Measurements from ENCODE around the gene SPN.
"Not testable (repeated sequence)": the region's sequence is repeated elsewhere in the genome, so short reads cannot be mapped to it uniquely, and the experiment has no call there.

The SPN gene, protein sequence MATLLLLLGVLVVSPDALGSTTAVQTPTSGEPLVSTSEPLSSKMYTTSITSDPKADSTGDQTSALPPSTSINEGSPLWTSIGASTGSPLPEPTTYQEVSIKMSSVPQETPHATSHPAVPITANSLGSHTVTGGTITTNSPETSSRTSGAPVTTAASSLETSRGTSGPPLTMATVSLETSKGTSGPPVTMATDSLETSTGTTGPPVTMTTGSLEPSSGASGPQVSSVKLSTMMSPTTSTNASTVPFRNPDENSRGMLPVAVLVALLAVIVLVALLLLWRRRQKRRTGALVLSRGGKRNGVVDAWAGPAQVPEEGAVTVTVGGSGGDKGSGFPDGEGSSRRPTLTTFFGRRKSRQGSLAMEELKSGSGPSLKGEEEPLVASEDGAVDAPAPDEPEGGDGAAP

DNA sequence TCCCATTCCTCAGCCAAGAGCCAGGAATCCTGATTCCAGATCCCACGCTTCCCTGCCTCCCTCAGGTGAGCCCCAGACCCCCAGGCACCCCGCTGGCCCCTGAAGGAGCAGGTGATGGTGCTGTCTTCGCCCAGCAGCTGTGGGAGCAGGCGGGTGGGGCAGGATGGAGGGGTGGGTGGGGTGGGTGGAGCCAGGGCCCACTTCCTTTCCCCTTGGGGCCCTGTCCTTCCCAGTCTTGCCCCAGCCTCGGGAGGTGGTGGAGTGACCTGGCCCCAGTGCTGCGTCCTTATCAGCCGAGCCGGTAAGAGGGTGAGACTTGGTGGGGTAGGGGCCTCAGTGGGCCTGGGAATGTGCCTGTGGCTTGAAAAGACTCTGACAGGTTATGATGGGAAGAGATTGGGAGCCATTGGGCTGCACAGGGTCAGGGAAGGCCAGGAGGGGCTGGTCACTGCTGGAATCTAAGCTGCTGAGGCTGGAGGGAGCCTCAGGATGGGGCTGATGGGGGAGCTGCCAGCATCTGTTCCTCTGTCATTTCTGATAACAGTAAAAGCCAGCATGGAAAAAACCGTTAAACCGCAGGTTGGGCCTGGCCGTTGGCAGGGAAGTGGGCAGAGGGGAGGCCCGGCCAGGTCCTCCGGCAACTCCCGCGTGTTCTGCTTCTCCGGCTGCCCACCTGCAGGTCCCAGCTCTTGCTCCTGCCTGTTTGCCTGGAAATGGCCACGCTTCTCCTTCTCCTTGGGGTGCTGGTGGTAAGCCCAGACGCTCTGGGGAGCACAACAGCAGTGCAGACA is at the start of gene SPN:
Gene SPN (plus strand): TSS at position 232 of the 791 bp plus-strand sequence. CDS start 482 bp downstream, at position 714.
- no peak for DNase-seq (ENCODE audit: extremely low read depth in 1 of 2, low read depth in 1 of 2)

DNA sequence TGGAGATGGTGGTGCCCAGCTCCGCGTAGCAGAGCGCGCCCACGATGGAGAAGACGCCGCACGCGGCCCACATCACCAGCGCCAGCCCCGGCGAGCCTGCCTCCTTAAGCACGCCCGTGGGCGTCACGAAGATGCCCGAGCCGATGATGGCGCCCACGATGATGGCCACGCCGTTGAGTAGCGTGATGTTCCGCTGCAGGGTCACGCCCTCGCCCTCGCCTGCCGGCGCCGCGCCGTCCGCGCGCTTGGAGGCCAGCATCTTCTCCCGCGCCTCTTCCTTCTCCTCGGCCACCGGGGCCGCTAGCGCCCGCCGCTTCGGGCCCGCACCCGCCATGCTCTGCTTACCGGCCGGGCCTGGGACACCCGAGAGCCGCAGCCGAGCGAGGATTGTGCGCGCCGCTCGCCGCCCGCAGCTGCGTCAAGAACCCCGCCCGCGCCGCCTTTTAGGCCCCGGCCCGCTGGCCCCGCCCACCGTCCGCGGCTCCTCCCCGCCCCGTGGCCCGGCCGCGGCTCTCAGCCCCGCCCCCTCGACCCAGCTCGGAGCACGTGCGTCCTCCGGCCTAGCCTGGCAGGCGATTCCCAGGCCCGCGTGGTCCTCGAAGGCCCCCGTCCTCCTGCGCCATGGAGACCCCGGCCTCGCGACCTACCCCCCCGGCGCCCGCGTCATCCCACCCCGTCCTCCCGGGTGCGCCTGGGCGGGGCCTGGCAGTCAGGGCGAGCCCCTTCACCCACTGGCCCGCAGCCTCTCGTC is 49.6 kb upstream of the SPN start:
- peak; percentile 62 to 89 for DNase-seq (ENCODE audit: extremely low read depth in 1 of 2, low read depth in 1 of 2)

DNA sequence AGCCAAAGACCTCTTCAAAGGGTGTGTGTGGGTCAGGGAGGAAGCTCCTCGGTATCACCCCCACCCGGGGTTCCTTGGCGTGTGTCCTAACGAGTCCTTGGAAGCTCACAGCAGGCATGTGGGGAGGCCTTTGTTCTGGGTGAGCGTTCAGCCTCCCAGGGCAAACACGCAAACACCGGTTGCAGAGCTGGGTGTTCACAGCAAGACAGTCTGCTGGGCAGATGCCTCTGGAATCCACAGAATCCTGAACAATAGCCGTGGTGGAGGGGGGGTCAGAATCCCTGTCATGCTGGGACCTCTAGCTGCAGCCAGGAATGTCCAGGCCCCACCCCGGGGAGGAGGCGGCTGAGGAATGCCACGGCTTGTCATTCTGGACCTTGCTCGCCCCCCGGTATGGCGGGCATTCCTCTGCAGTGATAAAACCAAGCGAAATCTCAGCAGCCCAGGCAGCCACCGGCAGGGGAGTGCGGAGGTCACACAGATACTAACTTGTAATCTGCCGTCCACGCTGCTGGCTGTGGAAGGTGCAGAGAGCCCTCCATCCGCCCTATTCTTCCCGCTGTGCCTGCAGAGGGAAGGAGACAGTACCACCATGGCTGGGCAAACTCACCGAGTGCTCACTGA is 48.2 kb upstream of the SPN start:
- not testable (repeated sequence) for DNase-seq (ENCODE audit: extremely low read depth in 1 of 2, low read depth in 1 of 2)

DNA sequence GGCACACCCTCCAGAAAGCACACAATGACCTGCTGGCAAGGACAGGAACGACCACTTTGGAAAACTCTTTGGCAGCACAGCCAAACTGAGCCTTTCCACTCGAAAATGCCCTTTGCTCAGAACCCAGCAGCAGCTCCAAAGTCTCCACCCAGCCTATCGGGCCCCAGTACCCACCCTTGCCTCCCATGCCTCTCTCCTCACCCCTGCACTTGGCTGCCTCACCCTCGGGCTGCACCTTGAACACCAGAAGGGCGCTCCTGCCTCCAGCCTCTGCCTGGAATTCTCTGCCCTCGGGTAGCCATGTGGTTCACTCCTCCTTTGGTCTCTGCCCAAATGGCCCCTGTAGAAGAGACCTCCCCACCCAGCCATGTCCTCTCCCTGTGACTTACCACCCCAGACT is 46.9 kb upstream of the SPN start:
- DNase-seq (ENCODE audit: extremely low read depth in 1 of 2, low read depth in 1 of 2), result not testable (repeated sequence)

DNA sequence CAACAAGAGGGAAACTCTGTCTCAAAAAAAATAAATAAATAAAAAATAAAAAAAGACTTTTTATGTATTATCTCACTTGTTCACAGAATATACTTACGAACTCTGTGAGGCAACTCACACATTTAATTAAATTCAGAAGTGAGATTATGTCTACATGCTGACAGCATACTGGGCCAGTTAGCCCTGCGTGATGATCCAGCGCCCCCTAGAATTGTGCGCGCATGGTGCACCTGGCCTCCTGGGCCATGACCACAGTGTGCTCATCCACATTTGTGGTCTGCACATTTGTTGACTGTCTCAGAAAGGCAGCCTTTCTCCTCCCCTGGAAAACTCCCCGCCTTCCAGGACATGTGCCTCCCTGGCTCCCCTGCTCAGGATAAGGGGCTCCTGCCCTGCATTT is 42.5 kb upstream of the SPN start:
- not testable (repeated sequence) for DNase-seq (ENCODE audit: extremely low read depth in 1 of 2, low read depth in 1 of 2)

DNA sequence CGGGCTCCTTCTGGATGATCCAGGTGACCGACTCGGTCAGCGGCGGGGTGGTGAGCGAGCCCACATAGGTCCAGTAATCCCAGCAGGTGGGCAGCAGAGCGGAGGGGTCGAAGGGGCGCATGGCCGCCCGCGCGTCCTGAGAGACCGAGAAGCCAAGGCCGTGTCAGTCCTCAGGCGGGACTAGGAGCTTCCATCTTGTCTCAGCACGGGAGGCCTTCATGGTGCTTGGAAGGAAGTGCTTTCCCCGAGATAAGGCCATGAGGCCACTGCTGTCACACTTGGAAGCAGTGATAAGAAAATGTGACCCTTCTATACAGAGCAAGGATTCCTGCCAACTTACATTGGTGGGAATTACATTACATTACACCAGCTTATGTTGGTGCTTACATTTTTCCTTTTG is 40.3 kb upstream of the SPN start:
- not testable (repeated sequence) for DNase-seq (ENCODE audit: extremely low read depth in 1 of 2, low read depth in 1 of 2)

DNA sequence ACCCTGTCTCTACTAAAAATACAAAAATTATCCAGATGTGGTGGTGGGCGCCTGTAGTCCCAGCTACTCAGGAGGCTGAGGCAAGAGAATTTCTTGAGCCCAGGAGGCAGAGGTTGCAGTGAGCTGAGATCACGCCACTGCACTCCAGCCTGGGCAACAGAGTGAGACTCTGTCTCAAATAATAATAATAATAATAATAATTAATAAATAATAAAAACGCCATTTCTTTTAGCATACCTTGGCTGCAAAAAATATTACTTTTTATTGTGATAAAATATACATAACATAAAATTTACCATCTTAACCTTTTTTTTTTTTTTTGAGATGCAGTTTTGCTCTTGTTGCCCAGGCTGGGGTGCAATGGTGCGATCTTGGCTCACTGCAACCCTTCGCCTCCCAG is 39.8 kb upstream of the SPN start:
- not testable (repeated sequence) for DNase-seq (ENCODE audit: extremely low read depth in 1 of 2, low read depth in 1 of 2)

DNA sequence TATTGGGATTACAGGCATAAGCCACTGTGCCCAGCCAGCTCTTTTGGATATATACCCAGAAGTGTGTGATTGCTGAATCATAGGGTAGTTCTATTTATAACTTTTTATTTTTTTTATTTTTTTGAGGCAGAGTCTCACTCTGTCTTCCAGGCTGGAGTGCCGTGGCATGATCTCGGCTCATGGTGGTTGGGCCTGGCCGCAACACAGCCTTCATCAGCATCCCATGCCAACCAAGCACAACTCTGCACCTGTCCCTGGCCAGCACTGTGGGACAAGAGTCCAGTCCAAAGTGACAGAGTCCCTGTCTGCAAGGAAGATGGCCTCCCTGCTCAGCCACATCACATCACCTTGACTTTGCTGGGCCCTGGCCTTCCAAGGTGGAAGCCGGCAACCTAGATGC is 37.9 kb upstream of the SPN start:
- DNase-seq (ENCODE audit: extremely low read depth in 1 of 2, low read depth in 1 of 2), result not testable (repeated sequence)

DNA sequence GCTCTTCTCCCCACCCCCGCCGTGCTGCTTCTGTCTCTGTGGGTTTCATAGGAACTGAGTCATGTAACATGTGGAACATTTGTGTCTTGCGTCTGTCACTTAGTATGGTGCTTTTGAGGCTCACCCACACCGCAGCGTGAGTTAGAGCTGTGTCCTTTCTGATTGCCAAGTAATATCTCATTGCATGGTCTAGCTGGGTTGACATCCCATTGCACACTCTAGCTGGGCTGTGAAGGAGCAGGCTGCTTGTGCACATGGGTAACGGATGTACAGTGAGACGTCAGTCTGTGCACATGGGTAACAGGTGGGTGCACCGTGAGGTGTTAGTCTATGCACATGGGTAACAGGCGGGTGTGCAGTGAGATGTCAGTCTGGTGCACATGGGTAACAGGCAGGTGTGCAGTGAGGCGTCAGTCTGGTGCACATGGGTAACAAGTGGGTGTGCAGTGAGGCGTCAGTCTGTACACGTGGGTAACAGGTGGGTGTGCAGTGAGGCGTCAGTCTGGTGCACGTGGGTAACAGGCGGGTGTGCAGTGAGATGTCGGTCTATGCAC is 36.2 kb upstream of the SPN start:
- peak; percentile 20 to 25 for DNase-seq (ENCODE audit: extremely low read depth in 1 of 2, low read depth in 1 of 2)

DNA sequence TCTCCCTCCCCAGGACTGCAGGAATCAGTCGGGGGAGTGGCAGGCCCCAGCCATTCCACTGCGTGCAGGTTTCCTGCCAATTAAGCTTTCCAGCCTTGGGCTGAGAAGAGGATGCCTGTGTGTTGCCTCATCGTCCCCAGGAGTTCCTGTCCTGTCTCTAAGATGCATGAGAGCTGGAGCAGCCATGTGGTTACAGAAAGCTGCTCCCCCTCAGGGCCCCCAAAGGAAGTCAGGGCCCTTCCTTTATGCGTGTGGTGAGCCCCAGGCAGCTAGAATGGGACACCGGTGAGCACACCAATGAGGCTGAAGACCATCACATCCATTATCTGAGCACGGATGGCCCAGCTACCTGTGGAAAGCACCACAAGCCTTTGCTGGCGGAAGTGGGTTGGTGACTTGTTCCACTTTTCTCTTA is 35.4 kb upstream of the SPN start:
- DNase-seq (ENCODE audit: extremely low read depth in 1 of 2, low read depth in 1 of 2), result not testable (repeated sequence)

DNA sequence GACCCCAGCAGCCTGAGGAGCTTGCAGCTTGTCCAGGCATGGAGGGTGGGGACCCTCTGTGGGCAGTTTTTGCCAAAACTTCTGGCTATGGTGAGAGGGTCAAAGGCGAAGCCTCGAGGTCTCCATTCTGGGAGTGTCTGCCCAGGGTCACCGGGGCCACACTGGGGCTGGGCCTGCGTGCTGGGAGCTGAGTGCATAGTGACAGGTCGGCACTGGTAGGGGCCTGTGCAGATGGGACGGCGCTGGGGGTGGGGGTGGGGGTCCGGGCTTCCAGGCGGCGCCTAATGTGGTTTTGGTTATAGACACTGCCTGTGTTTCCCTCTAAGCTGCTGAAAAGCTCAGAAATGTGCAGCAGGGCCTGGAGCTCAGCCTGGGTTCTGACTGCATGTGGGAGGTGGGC is 34.3 kb upstream of the SPN start:
- not testable (repeated sequence) for DNase-seq (ENCODE audit: extremely low read depth in 1 of 2, low read depth in 1 of 2)

DNA sequence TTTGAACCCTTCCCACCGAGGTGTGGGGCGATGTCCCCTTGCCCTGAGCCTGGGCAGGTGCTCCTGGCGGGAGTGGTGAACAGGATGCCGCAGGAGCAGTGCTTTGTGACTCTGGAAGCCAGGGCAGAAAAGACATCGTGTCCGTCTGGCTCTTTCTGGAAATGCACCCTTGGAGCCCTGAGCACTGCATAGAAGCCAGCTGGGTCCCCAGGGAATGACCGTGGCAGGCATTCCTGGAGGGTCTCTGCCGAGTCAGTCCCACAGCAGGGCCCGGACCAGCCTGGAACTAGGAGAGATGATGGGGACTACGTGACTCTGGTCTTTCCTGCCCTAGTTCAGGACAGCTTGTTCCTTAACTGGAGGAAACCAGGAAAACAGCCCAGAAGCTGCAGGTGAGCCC is 33.7 kb upstream of the SPN start:
- DNase-seq (ENCODE audit: extremely low read depth in 1 of 2, low read depth in 1 of 2), result not testable (repeated sequence)

DNA sequence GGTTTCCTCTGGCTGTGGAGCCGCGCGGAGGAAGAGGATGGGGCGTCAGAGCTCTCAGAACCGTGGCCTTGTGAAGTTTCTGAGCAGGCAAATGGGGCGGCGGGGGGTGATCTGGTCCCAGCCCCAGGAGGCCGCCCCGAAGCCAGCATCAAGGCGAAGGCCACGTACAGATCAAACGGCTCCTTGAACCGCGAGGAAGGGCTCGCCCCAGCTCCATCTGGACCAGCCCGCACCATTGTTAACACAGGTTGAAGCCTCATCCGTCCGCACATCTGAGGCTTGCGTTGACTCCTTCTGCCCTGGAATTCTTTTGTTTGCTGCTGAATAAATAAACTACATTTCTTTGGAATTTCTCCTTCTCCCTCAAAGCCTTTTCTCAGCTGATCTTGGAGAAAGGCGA is 31.4 kb upstream of the SPN start:
- not testable (repeated sequence) for DNase-seq (ENCODE audit: extremely low read depth in 1 of 2, low read depth in 1 of 2)

DNA sequence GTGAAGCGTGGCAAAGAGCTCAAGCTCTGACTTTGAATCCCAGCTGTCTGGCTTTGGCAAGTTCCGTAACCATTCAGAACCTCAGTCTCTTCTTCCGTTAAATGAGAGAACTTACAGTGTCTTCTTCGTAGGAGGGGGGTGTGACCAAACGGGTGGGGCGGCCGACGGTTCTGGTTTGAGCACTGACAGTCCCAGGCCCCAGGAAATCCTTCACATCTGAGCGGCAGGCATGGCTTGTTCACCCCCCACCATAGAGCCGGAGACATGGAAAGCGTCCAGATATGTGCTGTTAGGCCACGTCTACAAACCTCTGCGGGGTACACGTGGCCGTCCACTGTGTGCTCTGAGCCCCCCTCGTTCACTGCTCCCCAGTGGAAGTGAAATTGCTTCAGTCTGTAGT is 27.1 kb upstream of the SPN start:
- not testable (repeated sequence) for DNase-seq (ENCODE audit: extremely low read depth in 1 of 2, low read depth in 1 of 2)

DNA sequence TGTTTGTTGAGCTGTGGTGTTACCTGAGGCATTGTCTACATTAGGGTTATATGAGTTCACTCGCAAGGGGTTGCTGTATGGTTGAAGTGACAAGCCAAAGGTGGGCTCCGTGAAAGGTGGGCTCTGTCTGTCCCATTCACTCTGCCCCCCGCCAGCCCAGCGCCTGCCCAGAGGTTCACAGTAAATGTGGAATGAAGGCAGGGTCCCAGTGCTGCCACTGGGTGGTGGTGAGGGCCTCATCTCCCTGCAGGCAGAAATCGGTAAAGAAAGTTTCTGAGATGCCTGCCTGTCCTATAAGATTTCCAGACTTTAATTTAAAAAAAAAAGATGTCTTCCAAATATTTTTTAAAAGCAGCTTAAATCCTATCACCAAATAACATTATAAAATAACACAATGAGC is 26.7 kb upstream of the SPN start:
- DNase-seq (ENCODE audit: extremely low read depth in 1 of 2, low read depth in 1 of 2), result not testable (repeated sequence)

DNA sequence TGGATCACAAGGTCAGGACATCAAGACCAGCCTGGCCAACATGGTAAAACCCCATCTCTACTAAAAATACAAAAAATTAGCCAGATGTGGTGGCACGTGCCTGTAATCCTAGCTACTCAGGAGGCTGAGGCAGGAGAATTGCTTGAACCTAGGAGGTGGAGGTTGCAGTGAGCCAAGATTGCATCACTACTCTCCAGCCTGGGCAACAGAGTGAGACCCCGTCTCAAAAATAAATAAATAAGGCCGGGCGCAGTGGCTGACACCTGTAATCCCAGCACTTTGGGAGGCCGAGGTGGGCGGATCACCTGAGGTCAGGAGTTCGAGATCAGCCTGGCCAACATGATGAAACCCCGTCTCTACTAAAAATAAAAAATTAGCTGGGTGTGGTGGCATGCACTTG is 24.3 kb upstream of the SPN start:
- DNase-seq (ENCODE audit: extremely low read depth in 1 of 2, low read depth in 1 of 2), result not testable (repeated sequence)

DNA sequence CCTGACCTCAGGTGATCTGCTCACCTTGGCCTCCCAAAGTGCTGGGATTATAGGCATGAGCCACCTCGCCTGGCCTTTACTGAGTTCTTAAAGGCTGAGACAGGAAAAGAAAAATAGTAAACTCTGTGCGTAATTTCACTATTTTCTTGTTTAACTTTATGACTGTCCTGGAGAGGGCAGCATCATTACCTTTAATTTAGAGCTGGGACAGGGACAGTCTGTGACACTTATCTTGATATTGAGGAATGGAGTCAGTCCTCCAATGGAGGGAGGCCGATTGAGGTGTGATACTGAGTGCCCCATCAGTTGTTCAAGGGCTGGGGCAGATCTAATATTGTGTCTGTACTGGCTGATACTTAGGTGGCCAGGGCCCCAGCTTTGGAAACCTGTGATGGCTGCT is 21.5 kb upstream of the SPN start:
- DNase-seq (ENCODE audit: extremely low read depth in 1 of 2, low read depth in 1 of 2), result no peak

DNA sequence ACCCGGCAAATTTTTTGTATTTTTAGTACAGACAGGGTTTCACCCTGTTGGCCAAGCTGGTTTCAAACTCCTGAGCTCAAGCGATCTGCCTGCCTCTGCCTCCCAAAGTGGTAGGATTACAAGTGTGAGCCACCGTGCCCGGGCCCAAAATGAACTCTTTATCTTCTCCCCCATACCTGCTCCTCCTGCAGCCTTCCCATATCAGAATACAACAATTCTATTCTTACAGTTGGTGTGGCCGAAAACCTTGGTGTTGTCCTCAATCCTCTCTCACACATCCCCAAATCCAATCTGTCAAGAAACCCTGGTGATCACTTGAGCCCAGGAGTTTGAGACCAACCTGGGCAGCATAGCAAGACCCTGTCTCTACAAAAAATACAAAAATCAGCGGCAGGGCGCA is 19.5 kb upstream of the SPN start:
- DNase-seq (ENCODE audit: extremely low read depth in 1 of 2, low read depth in 1 of 2), result no peak

DNA sequence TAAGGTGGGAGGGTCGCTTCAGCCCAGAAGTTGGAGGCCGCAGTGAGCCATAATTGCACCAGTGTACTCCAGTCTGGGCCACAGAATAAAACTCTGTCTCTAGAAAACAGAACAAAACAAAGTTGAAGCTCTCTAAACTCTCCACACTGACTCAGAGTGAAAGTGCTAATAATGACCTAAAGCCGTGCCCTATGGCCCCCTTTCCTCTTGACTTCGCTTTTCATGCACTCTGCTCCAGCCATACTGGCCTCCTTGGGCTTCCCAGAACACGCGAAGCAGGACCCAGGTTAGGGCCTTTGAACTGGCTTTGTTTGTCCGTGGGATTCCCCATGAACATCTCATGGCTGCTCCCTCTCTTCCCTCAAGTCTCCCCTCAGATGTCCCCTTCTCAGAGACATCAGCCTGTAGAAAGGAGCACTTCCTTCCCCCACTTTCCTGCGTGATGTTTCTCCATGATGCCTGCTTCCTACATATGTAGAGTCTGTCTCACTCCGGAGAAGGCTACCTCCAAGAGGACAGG is 18.6 kb upstream of the SPN start:
- no peak for DNase-seq (ENCODE audit: extremely low read depth in 1 of 2, low read depth in 1 of 2)

DNA sequence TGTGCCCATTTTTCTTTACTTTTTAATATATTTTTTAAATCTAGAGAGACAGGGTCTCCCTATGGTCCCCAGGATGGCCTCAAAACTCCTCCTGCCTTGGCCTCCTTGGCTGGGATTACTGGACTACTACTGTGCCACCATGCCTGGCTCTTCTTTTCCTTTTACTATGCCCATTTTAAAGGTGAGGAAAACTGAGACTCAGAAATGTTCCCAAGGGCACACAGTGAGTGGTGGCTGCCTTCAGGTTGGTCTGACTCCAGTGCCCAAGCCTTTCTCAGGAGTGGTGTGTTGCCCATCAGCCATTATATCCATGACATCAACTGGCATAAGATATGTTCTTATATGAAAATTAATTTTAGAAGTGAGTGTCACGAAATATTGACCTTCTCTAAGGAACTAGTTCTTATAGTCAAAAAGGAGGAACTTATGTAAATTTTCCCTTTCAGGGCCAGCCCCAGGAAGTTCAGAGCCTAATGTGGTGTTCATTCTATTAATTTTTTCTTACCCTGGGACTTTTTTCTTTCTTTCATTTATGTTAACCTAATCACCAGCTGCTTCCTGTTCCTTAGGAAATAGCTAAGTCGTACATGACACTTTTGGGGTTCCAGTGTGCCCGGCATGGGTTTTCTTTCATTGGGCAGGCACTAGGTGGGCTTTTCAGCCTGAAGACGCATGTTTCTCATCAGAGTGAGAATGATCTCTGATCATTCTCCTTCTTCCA is 17.9 kb upstream of the SPN start:
- DNase-seq (ENCODE audit: extremely low read depth in 1 of 2, low read depth in 1 of 2), result no peak
